K562 (cell line): ENCODE measurements around the gene CLIC1. TPM values are rescaled to one million over a fixed set of nuclear protein-coding genes. Genes with fewer than 3 reads are reported as not detected.

Experiments
- GABPB2 ChIP-seq: fragments of 250-450 bp; sonication (Bioruptor Pico); conservative IDR thresholded peaks from 2 replicates; pipeline ENCODE4 v1.5.1; 2021; ENCODE audit warnings: mild to moderate bottlenecking
- HDGF ChIP-seq: fragments of 450-650 bp; IDR thresholded peaks from 2 replicates; pipeline ENCODE4 v1.6.1; 2016
- MED1 ChIP-seq: sonication (generic); formaldehyde crosslinking; IDR thresholded peaks from 2 replicates; pipeline ENCODE4 v1.8.1; 2023; ENCODE audit warnings: missing genetic modification reagents, borderline replicate concordance
- PML ChIP-seq: IDR thresholded peaks from 2 replicates; pipeline ENCODE4 v1.6.1; 2012; ENCODE audit warnings: low read length, inconsistent platforms
- SAFB ChIP-seq: fragments of 200-400 bp; formaldehyde crosslinking; IDR thresholded peaks from 2 replicates; pipeline ENCODE4 v1.6.1; 2017; ENCODE audit warnings: low read depth, low read length, borderline replicate concordance
- SOX6 ChIP-seq: fragments of 450-650 bp; IDR thresholded peaks from 2 replicates; pipeline ENCODE4 v1.6.1; 2014; ENCODE audit warnings: mild to moderate bottlenecking
- STAT5B ChIP-seq: fragments of 250-450 bp; sonication (Bioruptor Pico); IDR thresholded peaks from 2 replicates; pipeline ENCODE4 v1.8.0; 2021; ENCODE audit warnings: mild to moderate bottlenecking, inconsistent platforms
- TAF15 ChIP-seq: fragments of 200-400 bp; formaldehyde crosslinking; IDR thresholded peaks from 2 replicates; pipeline ENCODE4 v1.6.1; 2017; ENCODE audit warnings: mild to moderate bottlenecking, low read depth, low read length, moderate library complexity
- ZNF324 ChIP-seq: fragments of 250-450 bp; sonication (Bioruptor Pico); IDR thresholded peaks from 2 replicates; pipeline ENCODE4 v1.4.0; 2020; ENCODE audit warnings: mild to moderate bottlenecking
- ZNF444 ChIP-seq: fragments of 250-450 bp; sonication (Bioruptor Pico); IDR thresholded peaks from 2 replicates; pipeline ENCODE4 v1.4.0; 2020; ENCODE audit warnings: mild to moderate bottlenecking, moderate library complexity
- ZNF830 ChIP-seq: fragments of 250-450 bp; sonication (Bioruptor Pico); IDR thresholded peaks from 2 replicates; pipeline ENCODE4 v1.5.0; 2021; ENCODE audit warnings: mild to moderate bottlenecking
- polyA plus RNA-seq, 8 experiments: library from polyadenylated mRNA; depleted of rRNA in 4 of 8; stranded (reverse) in 5 of 8; unstranded in 3 of 8; fragments of >200 nt; fragmentation: Nextera tagmentation in 2 of 8; fragmentation: Illumina TruSeq in 1 of 8; extraction: Ambion mirVana in 2 of 8; extraction: Trizol in 1 of 8; gene quantifications; 2 replicates each; pipeline versions ENCODE4 v1.2.1 to v1.2.3, GENCODE V29; 2011 to 2014; ENCODE audit warnings: inconsistent platforms in 1 of 8, missing spikeins in 1 of 8
- total RNA-seq, 7 experiments: library from RNA; depleted of rRNA in 6 of 7; stranded (reverse); fragments of >200 nt in 6 of 7; fragmentation: Illumina TruSeq in 2 of 7; extraction: Trizol in 2 of 7; gene quantifications; 2 replicates each; pipeline versions ENCODE4 v1.2.1 to v1.2.3, GENCODE V29; 2011 to 2021; ENCODE audit warnings: low replicate concordance in 1 of 7
- TF ChIP-seq, protein P1 (sequence below), 2 experiments: fragments of 450-650 bp in 1 of 2; IDR thresholded peaks; 2 replicates each; pipeline ENCODE4 v1.6.1; 2011 to 2017; ENCODE audit warnings: low read depth in 2 of 2, antibody characterized with exemption in 1 of 2, borderline replicate concordance in 1 of 2, low read length in 1 of 2, mild to moderate bottlenecking in 1 of 2, mixed read lengths in 1 of 2; ENCODE audit not compliant: control insufficient read depth in 1 of 2
- TF ChIP-seq, protein P2 (sequence below): fragments of 450-650 bp; IDR thresholded peaks from 2 replicates; pipeline ENCODE4 v1.6.1; 2017; ENCODE audit warnings: mild to moderate bottlenecking, moderate library complexity
- TF ChIP-seq, protein P3 (sequence below): sonication (generic); formaldehyde crosslinking; IDR thresholded peaks from 2 replicates; pipeline ENCODE4 v1.4.0; 2020; ENCODE audit warnings: mild to moderate bottlenecking, missing genetic modification reagents
- TF ChIP-seq, protein P4 (sequence below), 2 experiments: fragments of 150-350 bp in 1 of 2; IDR thresholded peaks; 2 replicates each; pipeline ENCODE4 v1.6.1; 2012 to 2016; ENCODE audit warnings: low read depth in 2 of 2, low read length in 2 of 2, mild to moderate bottlenecking in 1 of 2, moderate library complexity in 1 of 2

CLIC1 gene
- total and polyA plus RNA-seq, 9 of the 15 experiments (the other 6 are each of a cell fraction or from before 2014, with no cell fraction given), result 1,267 to 2,419 (median 1,808) TPM

GRCh38 chr6:31776989-31777666 lies 40.8 kb upstream of the CLIC1 start, which contains the start of gene VWA7 (continued):
- TF ChIP-seq, protein P1, sequence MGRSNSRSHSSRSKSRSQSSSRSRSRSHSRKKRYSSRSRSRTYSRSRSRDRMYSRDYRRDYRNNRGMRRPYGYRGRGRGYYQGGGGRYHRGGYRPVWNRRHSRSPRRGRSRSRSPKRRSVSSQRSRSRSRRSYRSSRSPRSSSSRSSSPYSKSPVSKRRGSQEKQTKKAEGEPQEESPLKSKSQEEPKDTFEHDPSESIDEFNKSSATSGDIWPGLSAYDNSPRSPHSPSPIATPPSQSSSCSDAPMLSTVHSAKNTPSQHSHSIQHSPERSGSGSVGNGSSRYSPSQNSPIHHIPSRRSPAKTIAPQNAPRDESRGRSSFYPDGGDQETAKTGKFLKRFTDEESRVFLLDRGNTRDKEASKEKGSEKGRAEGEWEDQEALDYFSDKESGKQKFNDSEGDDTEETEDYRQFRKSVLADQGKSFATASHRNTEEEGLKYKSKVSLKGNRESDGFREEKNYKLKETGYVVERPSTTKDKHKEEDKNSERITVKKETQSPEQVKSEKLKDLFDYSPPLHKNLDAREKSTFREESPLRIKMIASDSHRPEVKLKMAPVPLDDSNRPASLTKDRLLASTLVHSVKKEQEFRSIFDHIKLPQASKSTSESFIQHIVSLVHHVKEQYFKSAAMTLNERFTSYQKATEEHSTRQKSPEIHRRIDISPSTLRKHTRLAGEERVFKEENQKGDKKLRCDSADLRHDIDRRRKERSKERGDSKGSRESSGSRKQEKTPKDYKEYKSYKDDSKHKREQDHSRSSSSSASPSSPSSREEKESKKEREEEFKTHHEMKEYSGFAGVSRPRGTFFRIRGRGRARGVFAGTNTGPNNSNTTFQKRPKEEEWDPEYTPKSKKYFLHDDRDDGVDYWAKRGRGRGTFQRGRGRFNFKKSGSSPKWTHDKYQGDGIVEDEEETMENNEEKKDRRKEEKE (IDR thresholded peaks at IDR 0.05; ENCODE audit: borderline replicate concordance in 1 of 2, control insufficient read depth in 1 of 2, low read depth in 2 of 2, low read length in 1 of 2), result peak in 1 of 2 experiments; percentile 93; a peak in 3 of 4 replicates
- TF ChIP-seq SAFB, result peak; percentile 15; the same call in 1 of the 2 replicates
- TF ChIP-seq ZNF324, result no peak
- no peak for TF ChIP-seq TAF15
- TF ChIP-seq, protein P2, sequence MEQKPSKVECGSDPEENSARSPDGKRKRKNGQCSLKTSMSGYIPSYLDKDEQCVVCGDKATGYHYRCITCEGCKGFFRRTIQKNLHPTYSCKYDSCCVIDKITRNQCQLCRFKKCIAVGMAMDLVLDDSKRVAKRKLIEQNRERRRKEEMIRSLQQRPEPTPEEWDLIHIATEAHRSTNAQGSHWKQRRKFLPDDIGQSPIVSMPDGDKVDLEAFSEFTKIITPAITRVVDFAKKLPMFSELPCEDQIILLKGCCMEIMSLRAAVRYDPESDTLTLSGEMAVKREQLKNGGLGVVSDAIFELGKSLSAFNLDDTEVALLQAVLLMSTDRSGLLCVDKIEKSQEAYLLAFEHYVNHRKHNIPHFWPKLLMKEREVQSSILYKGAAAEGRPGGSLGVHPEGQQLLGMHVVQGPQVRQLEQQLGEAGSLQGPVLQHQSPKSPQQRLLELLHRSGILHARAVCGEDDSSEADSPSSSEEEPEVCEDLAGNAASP, result no peak
- no peak; the same call in 1 of the 2 replicates for TF ChIP-seq HDGF
- no peak for TF ChIP-seq STAT5B
- no peak for TF ChIP-seq ZNF444 (CRISPR knock-in tag)
- TF ChIP-seq, protein P3, sequence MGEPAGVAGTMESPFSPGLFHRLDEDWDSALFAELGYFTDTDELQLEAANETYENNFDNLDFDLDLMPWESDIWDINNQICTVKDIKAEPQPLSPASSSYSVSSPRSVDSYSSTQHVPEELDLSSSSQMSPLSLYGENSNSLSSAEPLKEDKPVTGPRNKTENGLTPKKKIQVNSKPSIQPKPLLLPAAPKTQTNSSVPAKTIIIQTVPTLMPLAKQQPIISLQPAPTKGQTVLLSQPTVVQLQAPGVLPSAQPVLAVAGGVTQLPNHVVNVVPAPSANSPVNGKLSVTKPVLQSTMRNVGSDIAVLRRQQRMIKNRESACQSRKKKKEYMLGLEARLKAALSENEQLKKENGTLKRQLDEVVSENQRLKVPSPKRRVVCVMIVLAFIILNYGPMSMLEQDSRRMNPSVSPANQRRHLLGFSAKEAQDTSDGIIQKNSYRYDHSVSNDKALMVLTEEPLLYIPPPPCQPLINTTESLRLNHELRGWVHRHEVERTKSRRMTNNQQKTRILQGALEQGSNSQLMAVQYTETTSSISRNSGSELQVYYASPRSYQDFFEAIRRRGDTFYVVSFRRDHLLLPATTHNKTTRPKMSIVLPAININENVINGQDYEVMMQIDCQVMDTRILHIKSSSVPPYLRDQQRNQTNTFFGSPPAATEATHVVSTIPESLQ (CRISPR knock-in tag), result peak; percentile 70; the same call in 1 of the 2 replicates
- TF ChIP-seq PML, result peak; percentile 75
- no peak for TF ChIP-seq MED1 (CRISPR knock-in tag)
- no peak for TF ChIP-seq ZNF830 (CRISPR knock-in tag)
- 0 out of 2 replicates have a peak, but pooled peaks have one; percentile 29 for TF ChIP-seq GABPB2 (CRISPR knock-in tag)
- TF ChIP-seq SOX6, result peak; percentile 94
- TF ChIP-seq, protein P4, sequence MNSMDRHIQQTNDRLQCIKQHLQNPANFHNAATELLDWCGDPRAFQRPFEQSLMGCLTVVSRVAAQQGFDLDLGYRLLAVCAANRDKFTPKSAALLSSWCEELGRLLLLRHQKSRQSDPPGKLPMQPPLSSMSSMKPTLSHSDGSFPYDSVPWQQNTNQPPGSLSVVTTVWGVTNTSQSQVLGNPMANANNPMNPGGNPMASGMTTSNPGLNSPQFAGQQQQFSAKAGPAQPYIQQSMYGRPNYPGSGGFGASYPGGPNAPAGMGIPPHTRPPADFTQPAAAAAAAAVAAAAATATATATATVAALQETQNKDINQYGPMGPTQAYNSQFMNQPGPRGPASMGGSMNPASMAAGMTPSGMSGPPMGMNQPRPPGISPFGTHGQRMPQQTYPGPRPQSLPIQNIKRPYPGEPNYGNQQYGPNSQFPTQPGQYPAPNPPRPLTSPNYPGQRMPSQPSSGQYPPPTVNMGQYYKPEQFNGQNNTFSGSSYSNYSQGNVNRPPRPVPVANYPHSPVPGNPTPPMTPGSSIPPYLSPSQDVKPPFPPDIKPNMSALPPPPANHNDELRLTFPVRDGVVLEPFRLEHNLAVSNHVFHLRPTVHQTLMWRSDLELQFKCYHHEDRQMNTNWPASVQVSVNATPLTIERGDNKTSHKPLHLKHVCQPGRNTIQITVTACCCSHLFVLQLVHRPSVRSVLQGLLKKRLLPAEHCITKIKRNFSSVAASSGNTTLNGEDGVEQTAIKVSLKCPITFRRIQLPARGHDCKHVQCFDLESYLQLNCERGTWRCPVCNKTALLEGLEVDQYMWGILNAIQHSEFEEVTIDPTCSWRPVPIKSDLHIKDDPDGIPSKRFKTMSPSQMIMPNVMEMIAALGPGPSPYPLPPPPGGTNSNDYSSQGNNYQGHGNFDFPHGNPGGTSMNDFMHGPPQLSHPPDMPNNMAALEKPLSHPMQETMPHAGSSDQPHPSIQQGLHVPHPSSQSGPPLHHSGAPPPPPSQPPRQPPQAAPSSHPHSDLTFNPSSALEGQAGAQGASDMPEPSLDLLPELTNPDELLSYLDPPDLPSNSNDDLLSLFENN (IDR thresholded peaks at IDR 0.05; ENCODE audit: low read depth in 2 of 2, low read length in 2 of 2), result peak in 1 of 2 experiments; percentile 84; a peak in 2 of 4 replicates
